Measurements from ENCODE around the gene TBC1D22B.

The TBC1D22B gene

GRCh38 chr6:37280162-37280887 lies 22.8 kb downstream of the TBC1D22B start:
- TF ChIP-seq CTCF (conservative IDR thresholded peaks at IDR 0.05; ENCODE audit: low read depth): no peak
- H3K27ac ChIP-seq: no peak overlapping the region
- ChIA-PET POLR2A (ENCODE audit: low non-redundant PET) (no interaction called here), CTCF (no interaction called here)
- DNase-seq (ENCODE audit: low spot score): no peak

DNA sequence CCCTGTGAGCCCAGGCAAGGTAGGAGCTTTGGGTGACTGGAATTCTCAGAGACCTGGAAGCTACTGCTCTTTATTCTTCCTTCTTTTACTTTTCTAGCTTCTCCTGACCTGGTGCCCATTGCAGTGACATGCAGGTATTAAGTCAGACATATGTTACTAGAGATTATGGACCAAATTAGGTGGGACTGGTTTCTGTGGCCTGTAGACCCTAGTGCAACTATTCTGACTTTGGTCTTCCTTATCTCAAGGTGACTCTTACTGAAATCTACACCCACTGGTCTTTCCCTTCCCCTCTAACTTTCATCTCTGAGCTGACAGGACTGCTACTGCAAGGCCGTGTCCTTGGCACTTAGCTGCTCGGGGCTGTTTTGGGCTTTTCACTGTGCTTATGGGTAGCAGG lies 24.8 kb downstream of the TBC1D22B start:
- POLR2A ChIA-PET (ENCODE audit: low non-redundant PET): no interaction called here
- H3K27ac ChIP-seq: no peak overlapping the region
- TF ChIP-seq CTCF (conservative IDR thresholded peaks at IDR 0.05; ENCODE audit: low read depth): no peak
- CTCF ChIA-PET: interaction anchor here (0.7 kb wide), 1 partner anchor 48 kb away, joined by 3 read pairs; no protein-coding TSS in a partner anchor
- no peak for DNase-seq (ENCODE audit: low spot score)

DNA sequence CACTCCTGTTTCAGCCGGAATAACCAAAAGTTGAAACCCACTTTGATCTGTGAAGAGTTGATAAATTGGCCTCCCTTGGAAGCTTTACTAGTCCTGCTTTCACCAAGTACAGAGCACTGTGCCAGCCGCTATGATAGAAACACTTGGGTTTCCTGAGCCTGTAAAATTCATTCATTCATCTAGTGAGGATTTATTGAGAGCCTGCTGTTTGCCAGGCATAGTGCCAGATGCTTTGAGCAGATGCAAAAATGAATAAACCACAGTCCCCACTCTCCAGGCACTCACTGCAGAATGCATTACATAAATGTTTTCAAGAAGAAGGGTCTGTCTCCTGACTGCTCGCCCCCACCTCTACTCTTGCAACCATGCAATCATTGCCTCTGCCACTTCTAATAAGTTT lies 25.7 kb downstream of the TBC1D22B start:
- TF ChIP-seq CTCF (conservative IDR thresholded peaks at IDR 0.05; ENCODE audit: low read depth): no peak
- H3K27ac ChIP-seq: no peak overlapping the region
- no peak for DNase-seq (ENCODE audit: low spot score)
- ChIA-PET POLR2A (ENCODE audit: low non-redundant PET) (no interaction called here), CTCF (no interaction called here)

DNA sequence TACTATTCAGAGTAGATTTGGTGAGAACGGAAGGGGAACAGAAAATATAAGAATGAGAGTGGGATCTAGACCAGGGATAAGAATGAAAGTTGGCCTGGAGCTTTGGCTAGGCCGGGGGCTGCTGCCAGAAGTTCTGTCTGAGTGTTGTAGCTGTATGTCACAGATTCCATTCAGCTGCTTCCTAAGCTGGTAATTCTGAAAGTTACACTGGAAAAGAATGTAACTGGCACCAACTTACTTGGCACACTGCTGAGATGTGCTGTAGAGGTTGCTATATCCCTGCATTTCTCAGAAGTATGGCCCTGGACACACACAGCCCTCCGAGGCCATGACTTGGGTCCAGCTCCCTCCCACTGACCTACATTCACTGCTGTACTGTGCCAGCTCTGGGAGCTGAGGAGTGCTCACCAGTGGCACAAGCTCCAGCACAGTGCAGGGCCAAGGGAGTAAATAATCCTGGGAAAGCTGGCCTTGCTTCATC lies 26.1 kb downstream of the TBC1D22B start:
- H3K27ac ChIP-seq: no peak overlapping the region
- ChIA-PET POLR2A (ENCODE audit: low non-redundant PET) (no interaction called here), CTCF (no interaction called here)
- no peak for DNase-seq (ENCODE audit: low spot score)
- no peak for TF ChIP-seq CTCF (conservative IDR thresholded peaks at IDR 0.05; ENCODE audit: low read depth)

DNA sequence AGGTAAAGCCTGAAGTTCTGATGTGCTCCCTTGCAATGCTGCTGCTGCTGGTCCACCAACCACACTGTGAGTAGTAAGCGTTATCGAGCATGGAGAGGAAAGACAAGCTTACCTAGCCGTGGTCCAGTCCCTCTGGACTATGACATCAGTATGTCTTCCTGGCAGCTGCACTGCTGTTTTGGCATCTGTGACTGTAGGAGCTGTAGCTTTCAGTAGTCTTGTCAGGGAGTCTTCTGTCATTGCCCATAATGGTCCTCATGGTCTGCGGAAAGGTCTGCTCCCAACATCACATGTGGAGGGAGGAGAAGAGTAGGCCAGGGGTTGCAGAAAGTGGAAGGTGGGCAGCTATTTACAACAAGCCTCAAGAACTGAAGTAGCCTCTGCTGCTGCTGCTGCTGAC lies 27.2 kb downstream of the TBC1D22B start:
- ChIA-PET CTCF (interaction anchor here (0.5 to 1.0 kb wide), 2 partner anchors 15 to 30 kb away, joined by 4 read pairs; no protein-coding TSS in a partner anchor), POLR2A (ENCODE audit: low non-redundant PET) (no interaction called here)
- DNase-seq (ENCODE audit: low spot score): no peak
- no peak for TF ChIP-seq CTCF (conservative IDR thresholded peaks at IDR 0.05; ENCODE audit: low read depth)
- no peak overlapping the region for H3K27ac ChIP-seq

- ChIA-PET CTCF (interaction anchor here (0.6 to 1.0 kb wide), 3 partner anchors 14 to 645 kb away, joined by 4 to 8 read pairs (median 4); no protein-coding TSS in a partner anchor), POLR2A (ENCODE audit: low non-redundant PET) (no interaction called here)
- DNase-seq (ENCODE audit: low spot score): no peak
These were observed 28.3 kb downstream of the TBC1D22B start for GRCh38 chr6:37285861-37286311.

More at GRCh38 chr6:37285861-37286311, 28.3 kb downstream of the TBC1D22B start:
- H3K27ac ChIP-seq: no peak overlapping the region
- TF ChIP-seq CTCF (conservative IDR thresholded peaks at IDR 0.05; ENCODE audit: low read depth): no peak

Measured in RWPE1 (cell line).